Left renal pelvis (tissue), 4 donors: ENCODE data around the gene SH3TC1. TPM values are rescaled to one million over a fixed set of nuclear protein-coding genes. Genes with fewer than 3 reads are reported as not detected.

Experiments
- DNase-seq, 4 donors: peaks; one replicate each; pipeline ENCODE4 v3.0.0-alpha.2; 2013; ENCODE audit warnings: low read depth in 4 of 4, low spot score in 3 of 4
- polyA plus RNA-seq, 4 donors: library from polyadenylated mRNA; unstranded; fragments of 120-200 nt; gene quantifications; one replicate each; pipeline ENCODE4 v1.2.1, GENCODE V29; 2013; ENCODE audit not compliant: insufficient read length in 4 of 4

Gene SH3TC1
- polyA plus RNA-seq, 4 donors: 5.3 to 28.7 (median 22.9) TPM

DNA sequence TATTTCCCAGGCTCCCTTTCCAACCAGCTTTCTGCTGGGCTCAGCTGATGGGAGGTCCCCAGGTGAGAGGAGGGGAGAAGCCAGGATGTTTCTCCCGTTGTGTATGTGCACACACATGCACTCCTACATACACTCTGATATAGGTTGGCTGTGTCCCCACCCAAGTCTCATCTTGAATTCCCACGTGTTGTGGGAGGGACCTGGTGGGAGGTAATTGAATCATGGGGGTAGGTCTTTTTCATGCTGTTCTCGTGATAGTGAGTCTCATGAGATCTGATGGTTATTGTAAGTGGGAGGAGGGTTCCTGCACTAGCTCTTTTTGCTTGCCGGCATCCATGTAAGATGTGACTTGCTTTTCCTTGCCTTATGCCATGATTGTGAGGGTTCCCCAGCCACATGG, 58.8 kb downstream of the SH3TC1 start:
- no peak for DNase-seq

DNA sequence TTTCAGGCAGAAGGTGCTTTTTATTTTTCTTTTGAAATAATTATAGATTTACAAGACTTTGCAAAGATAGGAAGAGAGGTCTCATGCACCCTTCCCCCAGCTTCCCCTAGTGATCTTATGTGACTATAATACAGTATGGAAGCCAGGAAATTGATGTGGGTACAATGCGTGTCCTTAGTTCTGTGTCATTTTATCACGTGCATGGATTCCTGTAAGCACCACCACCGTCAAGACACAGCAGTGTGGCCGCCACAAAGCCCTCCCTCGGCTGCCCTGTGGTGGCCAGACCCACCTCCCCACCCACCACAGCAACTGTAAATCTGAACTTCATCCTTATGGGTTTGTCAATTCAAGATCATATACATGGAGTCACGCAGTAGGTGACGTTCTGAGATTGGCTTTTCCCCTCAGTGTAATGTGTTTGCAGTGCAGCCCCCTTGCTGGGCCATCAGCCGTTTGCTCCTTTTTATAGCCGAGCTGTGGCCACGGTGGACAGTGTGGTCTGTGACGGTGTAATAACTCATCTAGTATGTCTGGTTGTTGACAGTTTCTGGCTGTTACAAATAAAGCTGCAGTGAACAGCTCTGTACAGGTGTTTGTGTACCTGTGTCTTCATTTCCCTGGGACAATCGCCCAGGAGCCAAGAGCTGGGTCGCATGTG, 59.6 kb downstream of the SH3TC1 start:
- DNase-seq: no peak

DNA sequence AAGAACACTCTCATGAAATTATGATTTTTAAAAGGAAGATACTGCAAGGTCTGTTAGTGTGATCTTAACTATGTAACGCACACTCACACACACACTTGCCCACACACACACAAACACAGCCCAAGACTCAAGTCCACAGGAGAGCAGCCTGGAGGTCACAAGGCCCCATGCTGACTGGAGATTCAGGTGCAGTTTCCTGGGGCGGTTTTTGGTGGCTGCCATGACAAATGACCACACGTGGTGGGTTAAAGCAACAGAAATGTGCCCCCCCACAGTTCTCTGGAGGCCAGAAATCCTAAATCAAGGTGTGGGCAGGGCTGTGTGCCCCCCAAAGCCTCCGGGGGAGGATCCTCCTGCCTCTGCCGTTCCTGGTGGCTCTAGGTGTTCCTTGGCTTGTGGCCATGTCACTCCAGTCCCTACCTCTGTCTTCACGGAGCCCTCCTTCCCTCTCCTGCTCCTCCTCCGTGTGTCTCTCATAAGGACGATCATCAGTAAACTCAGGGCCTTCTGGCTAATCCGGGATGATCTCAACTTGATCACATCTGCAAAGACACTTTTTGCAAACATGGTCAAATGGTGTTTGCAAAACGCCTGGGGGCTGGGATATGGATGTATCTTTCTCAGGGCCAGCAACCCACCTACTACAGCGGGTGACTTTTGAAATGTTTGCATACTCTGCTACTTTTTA, 60.8 kb downstream of the SH3TC1 start:
- no peak for DNase-seq

GRCh38 chr4:8260656-8261111, 61.6 kb downstream of the SH3TC1 start:
- DNase-seq: no peak

DNA sequence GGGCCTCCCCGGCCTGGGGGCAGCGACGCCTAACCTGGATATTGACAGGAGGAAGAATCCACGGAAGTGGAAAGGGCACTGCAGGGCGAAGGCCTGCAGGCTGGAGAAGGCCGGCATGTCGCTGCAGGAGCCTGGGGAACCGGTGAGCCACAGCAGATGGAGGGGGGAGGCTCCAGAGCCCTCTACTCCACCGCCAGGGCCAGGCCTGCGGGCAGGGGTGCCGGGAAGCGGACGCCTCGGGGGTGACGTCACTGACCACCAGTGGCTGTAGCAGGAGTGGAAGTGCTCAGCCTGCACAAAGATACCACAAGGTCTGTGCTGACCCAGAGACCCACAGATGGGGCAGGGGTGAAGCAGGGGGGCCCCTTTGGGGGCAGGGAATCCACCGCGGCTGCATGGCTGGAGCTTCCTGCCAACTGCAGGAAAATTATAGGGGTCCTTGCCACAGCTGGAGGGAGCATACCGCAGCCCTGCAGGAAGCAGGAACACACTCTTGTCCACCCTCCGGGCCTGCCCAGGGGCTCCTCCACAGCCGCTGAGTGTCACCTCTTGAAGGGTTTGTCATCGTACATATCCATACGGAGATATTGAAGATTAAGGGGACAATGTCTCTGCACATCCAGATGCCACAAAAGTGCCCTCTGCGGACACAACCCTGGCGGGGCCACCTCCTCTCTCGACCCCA, 62.9 kb downstream of the SH3TC1 start:
- DNase-seq: no peak

DNA sequence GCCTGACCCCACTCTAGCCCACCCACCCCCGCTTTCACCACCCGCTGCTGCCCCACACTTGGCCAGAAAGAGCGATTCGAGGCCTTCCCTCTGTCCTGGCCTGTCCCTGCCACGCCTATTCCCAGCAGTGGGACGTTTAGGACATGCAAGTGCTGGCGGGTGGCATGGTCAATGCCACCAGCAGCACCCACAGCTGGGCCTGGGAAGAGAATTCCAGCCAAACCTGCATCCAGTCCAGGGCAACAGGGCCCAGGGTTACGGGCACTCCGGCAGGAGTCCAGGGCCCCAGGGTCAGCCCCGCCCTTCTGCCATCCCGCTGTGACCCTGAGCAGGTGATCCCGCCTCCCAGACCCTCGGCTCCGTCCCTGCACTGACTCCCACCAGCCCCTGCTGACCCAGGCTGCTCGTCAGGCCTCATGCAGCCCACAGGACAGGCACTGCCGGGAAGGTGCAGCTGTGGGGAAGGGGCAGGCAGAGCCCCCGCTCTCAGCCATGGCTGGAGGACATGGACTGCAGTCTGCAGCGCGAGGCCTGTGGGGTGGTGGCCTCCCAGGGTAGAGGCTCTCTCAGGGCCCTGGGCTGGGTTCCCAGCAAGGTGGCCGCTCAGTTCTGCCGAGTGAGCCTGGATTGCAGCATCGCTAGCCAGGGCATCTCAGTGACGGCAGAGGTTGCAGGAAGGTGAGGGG, 63.7 kb downstream of the SH3TC1 start:
- DNase-seq: no peak

- DNase-seq: no peak
These were observed 64.3 kb downstream of the SH3TC1 start for GRCh38 chr4:8263397-8263796.

DNA sequence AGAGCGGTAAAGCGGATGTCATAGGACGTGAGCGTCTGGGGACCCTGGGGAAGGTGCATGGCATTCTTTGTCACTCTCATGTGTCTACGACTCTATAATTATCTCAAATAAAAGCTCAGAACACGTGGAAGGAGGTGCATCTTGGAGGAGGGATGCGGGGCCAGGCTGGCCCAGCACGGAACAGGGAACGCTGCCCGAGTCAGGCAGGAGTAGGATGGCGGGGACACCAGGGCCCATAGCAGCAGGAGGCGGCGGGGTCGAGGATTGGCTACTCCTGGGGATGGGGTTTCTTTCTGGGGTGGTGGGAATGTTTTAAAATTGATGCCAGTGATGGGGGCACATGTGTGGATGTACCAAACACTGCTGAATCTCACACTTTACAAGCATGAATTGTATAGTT, 65.0 kb downstream of the SH3TC1 start:
- no peak for DNase-seq

- DNase-seq: no peak
These were observed 66.3 kb downstream of the SH3TC1 start for GRCh38 chr4:8265171-8265929.

GRCh38 chr4:8266088-8266487, 67.0 kb downstream of the SH3TC1 start:
- DNase-seq: no peak

DNA sequence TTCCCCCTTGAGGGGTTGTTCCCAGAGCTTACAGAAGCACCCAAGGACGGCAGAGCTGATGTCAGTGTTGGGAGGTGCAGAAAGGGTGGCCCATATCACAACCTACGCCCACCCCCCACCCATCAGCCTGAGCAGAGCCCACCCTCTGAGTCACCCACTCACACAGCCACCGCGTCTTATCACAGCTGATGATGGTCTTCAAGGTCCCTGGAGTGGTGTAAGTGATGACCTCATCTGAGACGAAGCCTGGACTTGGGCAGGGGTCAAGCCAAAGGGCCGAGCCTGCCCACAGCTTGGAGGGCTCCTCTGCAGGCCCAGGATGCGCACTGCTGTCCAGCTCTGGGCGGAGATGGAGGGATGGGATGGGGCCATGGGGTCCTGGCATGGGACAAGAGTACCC, 67.4 kb downstream of the SH3TC1 start:
- DNase-seq: no peak

- no peak for DNase-seq
These were observed 68.0 kb downstream of the SH3TC1 start for GRCh38 chr4:8267077-8267476.

- no peak for DNase-seq
These were observed 69.1 kb downstream of the SH3TC1 start for GRCh38 chr4:8268211-8268610.

DNA sequence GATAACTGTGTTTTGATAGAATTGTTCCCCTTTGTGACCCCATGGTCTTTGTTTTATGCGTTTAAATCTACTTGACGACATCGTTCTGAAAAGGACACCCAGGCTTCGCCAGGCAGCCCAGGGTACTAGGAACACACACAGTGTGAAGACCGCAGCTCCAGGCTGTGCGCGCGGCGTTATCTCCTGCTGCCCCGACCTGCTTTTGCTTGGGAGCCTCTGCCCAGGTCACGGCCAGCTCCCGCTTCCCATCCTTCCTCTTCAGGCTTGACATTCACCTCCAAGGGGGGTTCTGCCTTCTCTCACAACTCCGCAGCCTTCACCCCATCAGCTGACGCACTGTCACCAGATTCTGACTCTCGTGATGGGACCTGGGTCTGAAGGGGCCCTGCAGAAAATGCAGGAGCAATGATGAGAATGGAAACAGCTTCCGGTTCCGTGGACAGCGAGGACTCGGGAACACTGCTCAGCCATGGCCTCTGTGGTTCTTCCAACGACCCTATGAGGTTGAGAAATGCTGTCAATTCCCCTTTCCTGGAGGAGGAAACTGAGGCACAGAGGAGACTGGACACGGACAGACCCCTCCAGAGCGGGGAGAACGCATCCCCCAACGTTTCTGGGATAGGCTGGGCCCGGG, 69.9 kb downstream of the SH3TC1 start:
- no peak for DNase-seq

DNA sequence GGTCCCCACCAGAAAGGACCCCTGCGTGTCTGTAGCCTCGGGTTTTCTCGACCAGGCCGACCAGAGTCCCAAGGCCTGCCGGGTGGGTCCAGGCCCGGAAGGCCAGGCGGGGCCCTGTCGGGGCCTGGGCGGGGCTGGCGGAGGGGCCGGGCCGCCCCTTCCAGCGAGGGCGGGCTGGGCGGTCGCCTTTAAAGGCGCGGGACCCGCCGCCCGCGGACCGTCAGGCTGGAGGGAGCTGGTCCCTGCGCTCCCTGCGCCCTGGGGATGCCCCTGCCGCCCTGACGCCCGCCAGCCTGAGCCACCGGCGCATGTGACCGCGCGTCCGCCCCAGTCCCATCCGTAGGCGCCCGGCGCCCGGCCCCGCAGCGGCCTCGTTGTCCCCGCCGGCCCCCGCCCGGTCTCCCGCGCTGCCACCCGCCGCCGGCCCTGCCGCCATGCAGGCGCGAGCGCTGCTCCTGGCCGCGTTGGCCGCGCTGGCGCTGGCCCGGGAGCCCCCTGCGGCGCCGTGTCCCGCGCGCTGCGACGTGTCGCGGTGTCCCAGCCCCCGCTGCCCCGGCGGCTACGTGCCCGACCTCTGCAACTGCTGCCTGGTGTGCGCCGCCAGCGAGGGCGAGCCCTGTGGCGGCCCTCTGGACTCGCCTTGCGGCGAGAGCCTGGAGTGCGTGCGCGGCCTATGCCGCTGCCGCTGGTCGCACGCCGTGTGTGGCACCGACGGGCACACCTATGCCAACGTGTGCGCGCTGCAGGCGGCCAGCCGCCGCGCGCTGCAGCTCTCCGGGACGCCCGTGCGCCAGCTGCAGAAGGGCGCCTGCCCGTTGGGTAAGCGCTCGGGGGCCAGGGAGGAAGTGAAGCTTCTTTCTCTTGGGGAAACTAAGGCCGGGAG, 70.7 kb downstream of the SH3TC1 start, which contains the start of gene HTRA3:
Gene HTRA3, plus strand, starts transcription at position 220 of the 883 bp plus-strand sequence. Its CDS starts 215 bp downstream, at position 435.
- DNase-seq: no peak

DNA sequence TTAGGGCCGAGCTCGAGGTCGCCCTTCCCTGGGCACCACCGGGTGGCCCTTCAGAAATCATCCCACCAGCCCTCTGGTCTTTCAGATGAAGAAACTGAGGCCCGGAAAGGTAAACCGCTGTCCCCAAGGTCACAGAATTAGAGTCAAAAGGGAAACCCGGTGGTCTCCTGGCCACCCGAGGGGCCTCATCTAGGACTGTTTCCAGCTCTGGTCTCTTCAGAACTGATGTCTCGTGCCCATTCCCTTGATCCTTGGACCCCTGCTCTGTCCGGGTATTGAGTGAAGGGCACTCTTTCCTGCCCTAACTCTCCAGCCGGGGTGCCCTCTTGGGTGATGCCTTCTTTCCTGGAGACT, 71.3 kb downstream of the SH3TC1 start:
- DNase-seq: no peak

DNA sequence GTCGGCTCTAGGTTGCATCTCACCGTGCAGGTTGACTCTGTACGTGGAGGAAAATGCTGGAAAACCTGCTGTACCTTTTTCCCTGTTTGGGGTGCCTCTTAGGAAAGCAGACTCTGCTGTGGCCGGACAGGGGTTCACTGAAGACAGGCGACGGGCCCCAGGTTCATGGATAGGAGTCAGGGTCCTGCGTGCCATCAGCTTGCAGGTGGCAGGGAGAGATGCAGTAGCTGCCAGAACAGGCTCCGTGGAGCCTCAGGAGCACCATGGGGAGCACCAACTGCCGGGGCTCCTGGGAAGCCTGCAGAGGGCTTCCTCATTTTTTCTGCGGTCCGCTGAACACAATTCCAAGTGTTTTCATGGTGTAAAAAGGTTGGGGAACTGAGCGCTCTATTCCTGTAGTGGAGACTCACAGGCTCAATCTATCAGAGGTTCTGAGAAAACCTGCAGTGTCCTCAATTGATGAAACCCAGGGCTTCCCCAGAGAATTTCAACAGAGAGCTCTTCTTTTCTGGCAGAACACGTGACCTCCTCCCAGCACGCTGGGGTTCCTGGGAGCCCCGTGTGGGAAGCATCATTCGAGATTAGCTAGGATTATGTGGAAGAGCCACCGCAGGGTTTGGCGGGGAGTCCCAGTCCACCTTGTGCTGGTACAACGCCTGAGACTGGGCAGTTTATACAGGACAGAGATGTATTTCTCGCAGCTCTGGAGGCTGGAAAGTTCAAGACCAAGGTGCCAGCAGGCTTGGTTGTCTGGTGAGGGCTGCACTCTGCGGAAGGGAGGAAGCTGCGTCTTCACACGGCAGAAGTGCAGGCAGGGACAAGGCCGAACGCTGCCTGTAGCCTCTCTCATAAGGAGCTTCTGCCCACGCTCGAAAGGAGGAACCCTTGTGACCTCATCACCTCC, 72.1 kb downstream of the SH3TC1 start:
- DNase-seq: no peak

DNA sequence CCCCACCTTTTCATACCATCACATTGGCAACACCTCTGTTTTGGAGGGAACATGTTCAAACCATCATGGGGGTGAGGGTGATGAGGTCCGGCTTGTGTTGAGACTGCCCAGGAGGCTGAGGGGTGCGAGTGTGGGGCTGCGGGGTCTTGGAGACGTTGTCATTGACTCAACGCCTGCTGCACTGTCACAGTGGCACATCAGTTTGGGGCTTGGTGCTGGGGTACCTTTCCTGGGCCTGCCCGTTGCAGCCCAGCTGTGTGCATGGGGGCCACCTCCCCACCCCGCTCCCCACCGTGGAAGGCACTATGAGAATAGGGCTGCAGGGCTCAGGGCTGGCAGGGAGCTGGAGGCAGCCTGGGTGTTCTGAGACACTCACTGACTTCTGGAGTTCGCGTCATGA, 72.7 kb downstream of the SH3TC1 start:
- no peak for DNase-seq
